Hepatocyte (in vitro differentiated cells): Measurements from ENCODE around the gene ZMYM5. TPM values are rescaled to one million over a fixed set of nuclear protein-coding genes. Genes with fewer than 3 reads are reported as not detected.

Source experiments
- DNase-seq: peaks from one replicate; pipeline ENCODE4 v3.0.0-alpha.2; 2016; ENCODE audit warnings: low spot score
- H2AFZ ChIP-seq: fragments of 200-600 bp; sonication (generic); 2 replicates; pipeline ENCODE4 v1.6.0; 2016; ENCODE audit warnings: antibody characterized with exemption, mild to moderate bottlenecking
- H3K27ac ChIP-seq: fragments of 200-600 bp; sonication (generic); 2 replicates; pipeline ENCODE4 v1.5.1; 2016; ENCODE audit warnings: mild to moderate bottlenecking
- H3K27me3 ChIP-seq: fragments of 200-600 bp; sonication (generic); 2 replicates; pipeline ENCODE4 v1.6.1; 2016
- H3K36me3 ChIP-seq: fragments of 200-600 bp; sonication (generic); replicated peaks from 2 replicates; pipeline ENCODE4 v1.5.1; 2016; ENCODE audit warnings: low read depth; ENCODE audit not compliant: insufficient read depth
- H3K4me1 ChIP-seq: fragments of 200-600 bp; sonication (generic); 2 replicates; pipeline ENCODE4 v1.5.1; 2016; ENCODE audit warnings: mild to moderate bottlenecking, moderate library complexity; ENCODE audit not compliant: insufficient read depth
- H3K4me2 ChIP-seq: fragments of 200-600 bp; sonication (generic); 2 replicates; pipeline ENCODE4 v1.6.0; 2016
- H3K4me3 ChIP-seq: fragments of 200-600 bp; sonication (generic); 2 replicates; pipeline ENCODE4 v1.5.1; 2016; ENCODE audit warnings: mild to moderate bottlenecking
- H3K79me2 ChIP-seq: fragments of 200-600 bp; sonication (generic); 2 replicates; pipeline ENCODE4 v1.6.0; 2017; ENCODE audit warnings: mild to moderate bottlenecking
- H3K9me2 ChIP-seq: fragments of 200-600 bp; sonication (generic); replicated peaks from 2 replicates; pipeline ENCODE4 v1.6.0; 2017; ENCODE audit warnings: mild to moderate bottlenecking; ENCODE audit not compliant: insufficient read depth
- H3K9me3 ChIP-seq: fragments of 200-600 bp; sonication (generic); 2 replicates; pipeline ENCODE4 v1.5.1; 2016; ENCODE audit warnings: low read depth, mild to moderate bottlenecking
- H4K20me1 ChIP-seq: fragments of 200-600 bp; sonication (generic); 2 replicates; pipeline ENCODE4 v1.6.0; 2016; ENCODE audit warnings: mild to moderate bottlenecking; ENCODE audit not compliant: insufficient read depth, poor library complexity, severe bottlenecking
- CTCF ChIP-seq: fragments of 200-600 bp; sonication (generic); IDR thresholded peaks from 2 replicates; pipeline ENCODE4 v1.5.1; 2016; ENCODE audit warnings: antibody characterized with exemption, mild to moderate bottlenecking; ENCODE audit not compliant: poor library complexity
- EZH2 ChIP-seq: fragments of 200-600 bp; sonication (generic); IDR thresholded peaks from 2 replicates; pipeline ENCODE4 v1.6.1; 2016; ENCODE audit warnings: antibody characterized with exemption, mild to moderate bottlenecking, borderline replicate concordance
- EZH2phosphoT487 ChIP-seq: fragments of 200-600 bp; sonication (generic); IDR thresholded peaks from one replicate; pipeline ENCODE4 v1.6.1; 2018; ENCODE audit warnings: antibody characterized with exemption, mild to moderate bottlenecking, low read depth, moderate library complexity; ENCODE audit not compliant: unreplicated experiment, severe bottlenecking
- WGBS: methylation state at CpG from one replicate; pipeline ENCODE4 v1.1.6; 2016; ENCODE audit warnings: low lambda C conversion rate; ENCODE audit errors: missing lambda C conversion rate; 5-methylcytosine and 5-hydroxymethylcytosine counted together
- polyA plus RNA-seq: library from polyadenylated mRNA; unstranded; fragments of >200 nt; fragmentation: Nextera tagmentation; extraction: Ambion mirVana; gene quantifications from 2 replicates; pipeline ENCODE4 v1.2.1, GENCODE V29; 2016
- total RNA-seq: library from RNA; depleted of rRNA; stranded (reverse); fragments of >200 nt; gene quantifications from 2 replicates; pipeline ENCODE4 v1.2.3, GENCODE V29; 2014

The ZMYM5 gene
- total and polyA plus RNA-seq, 2 experiments from 2014 or later: 14.7 to 17.1 TPM

GRCh38 chr13:19845758-19846157 is 17.7 kb downstream of the ZMYM5 start:
- H3K27me3 ChIP-seq: no peaks in the 10 kb centered on the region
- no peaks in the 10 kb centered on the region for H3K36me3 ChIP-seq
- H4K20me1 ChIP-seq: peaks cover 14% of the 10 kb centered on the region
- 61% methylated on average over 2 of the region's 2 CpGs for WGBS
- peaks cover 87% of the 10 kb centered on the region for H3K79me2 ChIP-seq
- H3K4me3 ChIP-seq: no peak overlapping the region
- no peaks in the 10 kb centered on the region for H3K9me2 ChIP-seq
- peak overlapping the region; percentile 0 for H3K4me2 ChIP-seq
- peak; percentile 72 for DNase-seq
- H2AFZ ChIP-seq: no peak overlapping the region
- TF ChIP-seq CTCF (no peak), EZH2 (no peak), EZH2phosphoT487 (no peak)
- peak overlapping the region; percentile 67 for H3K27ac ChIP-seq
- no peaks in the 10 kb centered on the region for H3K4me1 ChIP-seq
- no peaks in the 10 kb centered on the region for H3K9me3 ChIP-seq

GRCh38 chr13:19838865-19839275 is 24.6 kb downstream of the ZMYM5 start:
- H3K36me3 ChIP-seq: no peaks in the 10 kb centered on the region
- no peak overlapping the region for H3K4me3 ChIP-seq
- no peaks in the 10 kb centered on the region for H3K9me3 ChIP-seq
- H3K79me2 ChIP-seq: peaks cover 45% of the 10 kb centered on the region
- H3K4me1 ChIP-seq: no peaks in the 10 kb centered on the region
- H3K9me2 ChIP-seq: no peaks in the 10 kb centered on the region
- DNase-seq: no peak
- no peak overlapping the region for H3K4me2 ChIP-seq
- peaks cover 6% of the 10 kb centered on the region for H4K20me1 ChIP-seq
- WGBS: 89% methylated on average over 4 of the region's 4 CpGs
- no peak overlapping the region for H2AFZ ChIP-seq
- H3K27ac ChIP-seq: no peak overlapping the region
- H3K27me3 ChIP-seq: no peaks in the 10 kb centered on the region
- TF ChIP-seq EZH2: no peak
- no peak for TF ChIP-seq CTCF
- TF ChIP-seq EZH2phosphoT487: no peak

DNA sequence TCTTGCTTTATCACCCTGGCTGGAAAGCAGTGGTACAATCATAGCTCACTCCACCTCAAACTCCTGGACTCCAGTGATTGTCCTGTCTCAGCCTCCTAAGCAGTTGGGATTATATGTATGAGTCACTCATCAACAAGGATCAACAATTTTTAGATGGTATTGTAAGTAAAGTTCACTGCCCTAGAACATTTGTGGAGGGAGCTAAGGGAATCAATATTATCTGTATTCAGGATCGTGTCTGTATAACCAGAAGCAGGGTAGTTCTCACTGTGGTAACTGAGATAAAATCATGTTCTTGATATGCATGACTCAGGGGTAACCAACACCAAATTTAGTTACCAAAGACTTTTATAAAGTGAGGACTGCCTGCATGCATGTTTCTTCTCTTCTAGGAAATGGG is 27.0 kb downstream of the ZMYM5 start:
- Histone ChIP-seq H3K36me3 (no peaks in the 10 kb centered on the region), H3K4me3 (no peak overlapping the region), H3K27me3 (no peaks in the 10 kb centered on the region), H4K20me1 (no peaks in the 10 kb centered on the region), H3K4me1 (no peaks in the 10 kb centered on the region), H3K9me3 (no peaks in the 10 kb centered on the region), H3K9me2 (no peaks in the 10 kb centered on the region), H3K79me2 (peaks cover 22% of the 10 kb centered on the region), H3K4me2 (no peak overlapping the region), H3K27ac (no peak overlapping the region), H2AFZ (no peak overlapping the region)
- DNase-seq: no peak
- WGBS: 65% methylated on average over 1 of the region's 1 CpG
- TF ChIP-seq EZH2 (no peak), EZH2phosphoT487 (no peak), CTCF (no peak)

DNA sequence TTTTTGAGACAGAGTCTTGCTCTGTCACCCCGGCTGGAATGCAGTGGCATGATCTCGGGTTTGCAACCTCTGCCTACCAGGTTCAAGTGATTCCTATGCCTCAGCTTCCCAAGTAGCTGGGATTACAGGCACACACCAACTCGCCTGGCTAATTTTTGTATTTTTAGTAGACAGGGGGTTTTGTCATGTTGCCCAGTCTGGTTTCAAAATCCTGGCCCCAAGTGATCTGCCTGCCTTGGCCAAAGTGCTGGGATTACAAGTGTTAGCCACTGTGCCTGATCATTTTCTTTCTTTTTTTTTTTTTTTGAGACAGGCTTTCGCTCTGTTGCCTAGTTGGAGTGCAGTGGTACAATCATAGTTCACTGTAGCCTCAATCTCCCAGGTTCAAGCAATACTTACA is 28.7 kb downstream of the ZMYM5 start:
- Histone ChIP-seq H3K4me3 (no peak overlapping the region), H4K20me1 (no peaks in the 10 kb centered on the region), H3K79me2 (peaks cover 10% of the 10 kb centered on the region), H3K27ac (no peak overlapping the region), H3K36me3 (no peaks in the 10 kb centered on the region), H3K4me1 (no peaks in the 10 kb centered on the region), H3K9me3 (no peaks in the 10 kb centered on the region), H3K4me2 (no peak overlapping the region), H3K27me3 (no peaks in the 10 kb centered on the region), H3K9me2 (no peaks in the 10 kb centered on the region), H2AFZ (no peak overlapping the region)
- TF ChIP-seq EZH2phosphoT487: no peak
- no peak for TF ChIP-seq EZH2
- TF ChIP-seq CTCF: no peak
- 93% methylated on average over 4 of the region's 4 CpGs for WGBS
- no peak for DNase-seq
